Left forelimb (tissue), 1 donor: Measurements from ENCODE around the gene PES1.
"Not testable (repeated sequence)": the region's sequence is repeated elsewhere in the genome, so short reads cannot be mapped to it uniquely, and the experiment has no call there.

Experiments
- DNase-seq: peaks from one replicate; pipeline ENCODE4 v3.0.0-alpha.2; 2018; ENCODE audit warnings: low spot score

The PES1 gene

DNA sequence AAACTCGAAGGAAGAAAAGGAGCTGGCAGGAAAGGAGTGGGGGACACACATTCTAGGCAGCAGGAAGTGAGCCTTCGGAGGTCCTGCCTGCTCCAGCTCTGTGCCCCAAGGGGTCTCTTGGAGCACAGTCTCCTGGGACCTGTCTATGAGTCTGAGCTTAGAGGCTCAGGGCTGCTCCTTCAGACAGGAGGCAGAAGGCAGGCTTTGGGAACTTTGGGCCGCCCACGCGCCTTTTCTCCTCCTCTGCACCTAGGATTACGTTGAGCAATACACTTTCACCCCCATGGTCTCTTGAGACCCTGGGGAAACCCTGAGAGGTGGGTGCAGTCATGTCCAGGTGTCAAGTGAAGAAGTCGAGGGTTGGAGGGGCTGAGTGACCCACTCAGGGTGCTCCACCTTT lies 16.2 kb upstream of the PES1 start:
- DNase-seq: no peak

- no peak for DNase-seq
Observed at GRCh38 chr22:30607300-30607930, 15.7 kb upstream of the PES1 start.

DNA sequence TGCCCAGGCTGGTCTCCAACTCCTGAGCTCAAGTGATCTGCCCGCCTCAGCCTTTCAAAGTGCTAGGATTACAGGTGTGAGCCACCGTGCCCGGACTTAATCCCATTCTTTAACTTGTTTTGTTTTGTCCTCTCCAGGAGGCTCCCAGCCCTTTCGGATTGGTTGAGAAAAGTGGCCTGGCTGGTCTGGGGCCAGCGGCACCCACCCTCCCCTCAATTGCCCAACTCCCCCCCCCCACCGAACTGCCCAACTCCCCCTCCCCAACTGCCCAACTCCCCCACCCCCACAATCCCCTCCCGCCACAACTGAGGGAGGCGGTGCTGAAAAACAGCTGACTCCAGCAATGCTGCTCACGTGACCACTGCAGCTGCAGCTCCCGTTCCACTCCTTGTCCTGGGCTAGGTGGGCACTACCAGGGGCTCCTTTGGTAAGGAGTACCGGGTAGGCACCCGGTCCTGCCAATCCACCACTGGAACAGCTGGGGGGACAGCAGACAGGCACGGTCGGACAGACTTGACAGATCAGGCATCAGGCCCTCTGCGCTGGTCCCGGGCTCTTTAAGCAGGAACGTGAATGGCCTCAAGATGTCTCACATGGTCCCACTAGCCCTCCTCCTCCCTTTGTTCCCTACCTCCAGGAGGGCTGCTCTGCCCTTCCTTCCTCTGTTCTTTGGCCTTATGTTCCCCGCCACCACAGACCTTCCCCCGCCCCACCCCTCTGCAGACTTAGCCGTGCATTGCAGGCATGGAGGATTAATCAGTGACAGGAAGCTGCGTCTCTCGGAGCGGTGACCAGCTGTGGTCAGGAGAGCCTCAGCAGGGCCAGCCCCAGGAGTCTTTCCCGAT lies 15.0 kb upstream of the PES1 start, which contains the start of gene TCN2:
Gene TCN2 (plus strand): TSS at position 720 of the 845 bp plus-strand sequence. CDS start 158 bp downstream, outside the sequence.
- peak; percentile 86 for DNase-seq

- DNase-seq: no peak
Observed at GRCh38 chr22:30605449-30606110, 13.9 kb upstream of the PES1 start.

GRCh38 chr22:30604723-30605122 lies 13.0 kb upstream of the PES1 start:
- DNase-seq: no peak

DNA sequence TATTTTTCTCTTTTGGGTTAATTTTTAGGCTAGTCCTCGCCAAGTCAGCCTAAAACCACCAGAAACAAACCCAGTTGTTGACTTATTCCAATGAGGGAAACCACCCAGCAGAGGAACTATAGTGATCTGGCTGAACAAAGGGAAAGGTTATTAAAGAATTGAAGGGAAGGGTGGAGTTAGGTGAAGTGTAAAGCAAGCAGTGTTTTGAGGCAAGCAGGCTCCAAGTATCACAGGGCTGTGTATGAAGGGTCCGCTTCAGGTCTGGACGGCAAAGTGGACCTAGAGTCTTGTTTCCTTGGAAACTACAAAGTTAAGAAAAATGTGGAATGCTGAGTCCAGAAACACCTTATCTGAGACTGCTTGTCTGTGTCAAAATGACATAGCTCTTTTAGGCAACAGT lies 12.1 kb upstream of the PES1 start:
- DNase-seq: no peak

- DNase-seq: no peak
Observed at GRCh38 chr22:30602049-30602448, 10.3 kb upstream of the PES1 start.

DNA sequence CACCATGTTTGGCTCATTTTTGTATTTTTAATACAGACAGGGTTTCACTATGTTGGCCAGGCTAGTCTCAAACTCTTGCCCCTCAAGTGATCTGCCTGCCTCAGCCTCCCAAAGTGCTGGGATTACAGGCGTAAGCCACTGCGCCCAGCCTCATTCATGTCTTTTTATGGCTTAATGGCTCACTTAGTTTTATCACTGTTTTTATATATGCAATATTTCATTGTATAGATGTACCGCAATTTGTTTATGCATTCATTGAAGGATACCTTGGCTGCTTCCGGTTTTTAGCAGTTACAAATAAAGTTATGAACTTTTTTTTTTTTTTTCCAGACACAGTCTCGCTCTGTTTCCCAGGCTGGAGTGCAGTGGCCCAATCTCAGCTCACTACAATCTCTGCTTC lies 9.8 kb upstream of the PES1 start:
- DNase-seq: no peak

GRCh38 chr22:30600921-30601320 lies 9.2 kb upstream of the PES1 start:
- DNase-seq: no peak

GRCh38 chr22:30598986-30599385 lies 7.3 kb upstream of the PES1 start:
- no peak for DNase-seq

DNA sequence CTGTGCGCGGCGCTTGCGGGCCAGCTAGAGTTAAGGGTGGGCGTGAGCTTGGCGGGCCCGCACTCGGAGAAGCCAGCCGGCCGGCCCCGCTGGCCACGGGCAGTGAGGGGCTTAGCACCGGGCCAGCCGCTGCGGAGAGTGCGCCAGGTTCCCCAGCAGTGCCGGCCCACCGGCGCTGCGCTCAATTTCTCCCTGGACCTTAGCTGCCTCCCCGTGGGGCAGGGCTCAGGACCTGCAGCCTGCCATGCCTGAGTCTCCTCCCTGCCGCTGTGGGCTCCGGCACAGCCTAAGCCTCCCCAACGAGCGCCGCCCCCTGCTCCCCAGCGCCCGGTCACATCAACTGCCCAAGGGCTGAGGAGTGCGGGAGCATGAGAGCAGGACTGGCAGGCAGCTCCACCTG lies 5.2 kb upstream of the PES1 start:
- DNase-seq: no peak

DNA sequence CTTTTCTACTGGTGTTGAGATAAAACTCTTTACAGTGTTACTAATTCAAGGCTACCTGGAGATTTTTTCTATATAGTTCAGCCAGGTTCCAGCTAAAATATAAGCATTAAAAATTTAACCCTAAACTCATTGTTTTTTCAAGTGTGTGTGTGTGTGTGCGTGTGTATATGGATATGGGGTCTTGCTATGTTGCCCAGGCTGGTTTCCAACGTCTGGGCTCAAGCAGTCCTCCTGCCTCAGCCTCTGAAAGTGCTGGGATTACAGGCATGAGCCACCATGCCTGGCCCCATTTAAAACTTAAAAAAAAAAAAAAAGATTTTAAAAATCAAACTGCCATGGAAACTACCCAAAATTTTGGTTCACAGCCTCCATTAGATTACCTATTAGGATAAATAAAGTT lies 4.5 kb upstream of the PES1 start:
- DNase-seq: no peak

GRCh38 chr22:30592360-30592713 lies 627 bp upstream of the PES1 start:
- DNase-seq: not testable (repeated sequence)

- DNase-seq: no peak
Observed at GRCh38 chr22:30591191-30591587, 521 bp downstream of the PES1 start.

DNA sequence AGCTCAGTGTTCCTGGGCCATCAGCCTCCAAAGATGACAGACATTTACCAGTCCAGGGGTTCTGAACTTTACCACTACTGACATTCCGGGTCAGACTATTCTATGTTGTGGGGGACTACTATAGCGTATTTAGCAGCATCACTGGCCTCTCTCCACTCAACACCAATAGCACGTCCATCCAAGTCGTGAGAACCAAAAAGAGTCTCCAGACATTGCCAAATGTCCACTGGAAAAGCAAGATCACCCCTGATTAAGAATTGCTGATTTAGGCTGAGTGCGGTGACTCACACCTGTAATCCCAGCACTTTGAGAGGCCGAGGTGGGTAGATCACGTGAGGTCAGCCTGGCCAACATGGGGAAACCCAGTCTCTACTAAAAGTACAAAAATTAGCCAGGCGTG lies 5.3 kb downstream of the PES1 start:
- DNase-seq: no peak

GRCh38 chr22:30584441-30584840 lies 7.3 kb downstream of the PES1 start:
- no peak for DNase-seq

DNA sequence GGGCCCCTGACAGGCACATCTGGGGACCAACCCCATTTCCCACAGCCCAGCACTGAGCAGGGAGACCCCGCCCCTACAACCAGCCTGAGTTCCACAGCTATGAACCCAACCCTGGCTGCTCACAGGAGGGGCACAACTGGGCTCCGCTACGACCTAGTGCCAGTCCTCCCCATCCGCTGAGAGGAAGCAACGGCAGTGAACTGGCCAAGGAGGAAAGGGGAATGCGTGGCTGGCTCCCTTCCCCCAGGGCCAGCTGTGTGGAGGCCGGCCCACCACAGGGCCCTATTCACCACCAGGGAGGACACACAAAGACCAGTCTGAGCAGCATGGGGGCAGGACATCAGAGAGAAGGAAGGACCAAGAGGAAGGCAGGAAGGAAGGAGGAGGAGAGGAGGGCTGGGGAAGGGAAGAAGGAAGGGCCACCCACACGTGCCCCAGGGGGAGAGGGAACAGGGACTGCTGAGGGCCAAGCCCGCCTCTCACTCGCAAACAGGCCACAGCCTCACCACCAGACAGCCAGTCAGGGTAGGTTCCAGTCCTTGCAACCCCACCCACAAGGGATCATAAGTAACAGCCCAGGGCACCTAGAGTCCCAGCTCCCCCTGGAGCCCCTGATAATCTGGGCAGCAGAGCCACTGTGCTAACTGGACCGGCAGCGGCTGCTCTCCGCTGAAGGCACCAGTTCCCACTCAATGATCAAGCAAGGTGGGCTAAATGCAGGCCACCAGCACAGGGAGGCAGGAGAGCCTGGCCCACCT lies 8.7 kb downstream of the PES1 start:
- no peak for DNase-seq

DNA sequence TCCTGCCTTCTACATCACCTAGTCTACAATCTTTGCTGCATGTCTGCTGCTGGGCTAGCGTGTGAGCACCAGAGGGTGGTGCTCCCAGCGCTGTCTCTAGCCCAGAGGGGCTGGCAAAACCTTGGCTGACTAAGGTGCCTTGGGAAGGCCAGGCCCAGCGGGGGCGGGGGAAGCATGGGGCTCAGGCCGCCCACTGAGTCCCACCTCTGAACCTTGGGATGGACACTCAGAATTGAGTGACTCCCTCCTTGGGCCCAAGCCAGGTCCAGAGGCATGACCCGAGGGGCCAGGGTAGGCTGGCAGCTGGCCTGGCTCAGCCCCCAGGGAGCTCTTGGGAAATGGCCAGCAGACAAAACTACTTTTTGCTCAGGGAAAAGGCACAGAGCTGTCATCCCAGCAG lies 9.7 kb downstream of the PES1 start:
- DNase-seq: no peak

GRCh38 chr22:30580896-30581295 lies 10.8 kb downstream of the PES1 start:
- no peak for DNase-seq

DNA sequence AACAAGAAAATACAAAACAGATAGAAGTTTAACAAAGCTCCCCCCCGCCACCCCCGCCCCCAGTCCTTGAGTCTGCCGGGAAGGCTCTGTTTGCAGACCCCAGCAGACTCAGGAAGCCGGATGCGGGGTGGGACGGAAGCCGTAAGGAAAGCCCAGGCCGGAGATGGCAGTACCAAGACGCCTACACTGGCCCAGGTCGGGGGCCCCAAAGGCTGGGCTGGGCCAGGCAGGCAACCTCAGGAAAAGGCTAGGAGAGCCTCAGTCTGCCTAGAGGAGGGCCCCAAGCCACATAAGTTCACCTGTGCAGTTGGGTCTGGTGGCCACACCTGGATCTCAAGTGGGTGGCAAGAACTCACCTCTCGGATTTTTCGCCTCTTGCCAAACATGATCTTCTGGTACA lies 13.2 kb downstream of the PES1 start:
- DNase-seq: no peak

GRCh38 chr22:30575859-30576258 lies 15.9 kb downstream of the PES1 start:
- DNase-seq: no peak

DNA sequence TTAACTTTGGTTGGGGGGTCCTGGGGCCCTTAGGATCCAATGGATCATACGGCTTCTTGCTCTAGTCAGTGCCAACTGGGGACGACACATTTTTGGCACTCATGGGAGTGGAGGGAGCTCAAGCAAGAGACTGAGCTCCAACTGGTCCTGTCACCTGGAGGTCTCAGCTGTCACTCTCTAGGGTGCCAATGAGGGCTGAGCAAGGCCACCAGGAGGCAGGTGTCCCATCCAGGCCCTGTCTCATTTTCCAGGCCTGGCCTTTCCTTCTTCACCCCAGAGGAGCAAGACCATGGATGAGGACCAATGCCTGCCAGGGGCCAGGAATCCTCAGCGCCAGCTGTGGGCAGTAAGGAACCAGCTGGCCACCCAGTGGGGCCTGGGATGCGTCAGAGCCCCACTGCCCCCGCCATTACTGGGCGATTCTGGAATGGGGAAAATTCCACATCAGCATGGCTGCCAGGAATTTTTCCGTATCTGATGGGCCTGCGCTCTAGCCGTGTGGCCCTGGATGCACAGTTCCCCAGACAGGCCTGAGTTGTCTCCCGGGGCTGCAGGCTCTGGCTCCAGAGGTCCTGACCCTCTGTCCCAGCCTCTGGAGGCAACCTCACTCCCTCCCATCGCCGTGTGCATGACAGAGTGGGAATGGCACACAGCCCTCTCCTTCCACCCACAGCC lies 16.6 kb downstream of the PES1 start:
- DNase-seq: peak; percentile 75
